Activated T-cell treated with anti-CD3 and anti-CD28 coated beads for 1 hour (primary cell): ENCODE results near the gene METTL5.
"Not testable (repeated sequence)": the region's sequence is repeated elsewhere in the genome, so short reads cannot be mapped to it uniquely, and the experiment has no call there.

Experiments
- DNase-seq: peaks from one replicate; pipeline ENCODE4 v3.0.0-alpha.2; 2020; ENCODE audit warnings: low read depth

Gene METTL5

GRCh38 chr2:169828141-169828811, 3.6 kb upstream of the METTL5 start:
- DNase-seq = peak; percentile 27

- DNase-seq = peak; percentile 89
Measured at GRCh38 chr2:169827272-169828140, 2.8 kb upstream of the METTL5 start, which contains the start of gene UBR3. UBR3 (plus strand) TSS chr2:169827454; CDS start chr2:169827508, 54 bp downstream.

GRCh38 chr2:169823996-169824372, 721 bp downstream of the METTL5 start:
- no peak for DNase-seq

- DNase-seq = no peak
Measured at GRCh38 chr2:169822785-169823392, 1.8 kb downstream of the METTL5 start.

GRCh38 chr2:169822036-169822435, 2.7 kb downstream of the METTL5 start:
- no peak for DNase-seq

GRCh38 chr2:169820101-169820500, 4.6 kb downstream of the METTL5 start:
- DNase-seq = not testable (repeated sequence)

- no peak for DNase-seq
Measured at GRCh38 chr2:169819106-169819505, 5.6 kb downstream of the METTL5 start.

- DNase-seq = no peak
Measured at GRCh38 chr2:169818241-169818640, 6.5 kb downstream of the METTL5 start.

GRCh38 chr2:169817369-169817768, 7.3 kb downstream of the METTL5 start:
- not testable (repeated sequence) for DNase-seq

- not testable (repeated sequence) for DNase-seq
Measured at GRCh38 chr2:169816961-169817360, 7.7 kb downstream of the METTL5 start.

- DNase-seq = no peak
Measured at GRCh38 chr2:169815849-169816248, 8.9 kb downstream of the METTL5 start.

- no peak for DNase-seq
Measured at GRCh38 chr2:169808221-169808620, 16.5 kb downstream of the METTL5 start.

GRCh38 chr2:169806586-169806985, 18.1 kb downstream of the METTL5 start:
- no peak for DNase-seq

GRCh38 chr2:169803480-169803879, 21.2 kb downstream of the METTL5 start:
- DNase-seq = no peak

GRCh38 chr2:169798718-169799592, 25.8 kb downstream of the METTL5 start, which contains the start of gene SSB:
SSB (plus strand) TSS chr2:169798871; CDS start chr2:169800961, 2,090 bp downstream.
- DNase-seq = peak; percentile 90

- DNase-seq = no peak
Measured at GRCh38 chr2:169798397-169798717, 26.3 kb downstream of the METTL5 start.

- no peak for DNase-seq
Measured at GRCh38 chr2:169797601-169798000, 27.1 kb downstream of the METTL5 start.

GRCh38 chr2:169796441-169796840, 28.3 kb downstream of the METTL5 start:
- no peak for DNase-seq

- no peak for DNase-seq
Measured at GRCh38 chr2:169795181-169795580, 29.5 kb downstream of the METTL5 start.

GRCh38 chr2:169790581-169790980, 34.1 kb downstream of the METTL5 start:
- DNase-seq = no peak

GRCh38 chr2:169782513-169782912, 42.2 kb downstream of the METTL5 start:
- DNase-seq = no peak
